NCI-H1694 treated with DMSO at 0.1 percent for 48 hours (cell line): ENCODE measurements around the gene FAM227A.

Experiments
- DNase-seq: peaks from one replicate; lab custom pipeline; 2025; lab: John Stamatoyannopoulos, UW

Gene FAM227A

DNA sequence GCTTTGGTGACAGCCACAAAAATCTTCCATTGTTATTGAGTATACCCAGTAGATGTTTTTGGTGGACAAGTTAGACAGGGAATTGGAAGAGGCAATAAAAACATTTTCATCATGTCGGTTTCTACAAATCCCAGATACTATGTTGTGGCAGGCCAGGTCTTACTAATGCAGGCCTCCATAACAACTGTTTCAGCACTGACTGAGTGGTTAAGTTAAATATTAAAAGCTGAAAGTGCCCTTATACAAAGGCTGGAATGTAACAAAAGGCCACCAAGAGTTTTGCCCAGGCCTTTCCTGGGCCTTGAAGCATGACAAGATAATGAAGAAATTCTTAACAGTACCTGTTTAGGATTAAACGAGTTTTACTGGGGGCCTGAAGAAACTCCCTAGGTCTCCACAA lies 115.5 kb downstream of the FAM227A start:
- DNase-seq, result no peak

DNA sequence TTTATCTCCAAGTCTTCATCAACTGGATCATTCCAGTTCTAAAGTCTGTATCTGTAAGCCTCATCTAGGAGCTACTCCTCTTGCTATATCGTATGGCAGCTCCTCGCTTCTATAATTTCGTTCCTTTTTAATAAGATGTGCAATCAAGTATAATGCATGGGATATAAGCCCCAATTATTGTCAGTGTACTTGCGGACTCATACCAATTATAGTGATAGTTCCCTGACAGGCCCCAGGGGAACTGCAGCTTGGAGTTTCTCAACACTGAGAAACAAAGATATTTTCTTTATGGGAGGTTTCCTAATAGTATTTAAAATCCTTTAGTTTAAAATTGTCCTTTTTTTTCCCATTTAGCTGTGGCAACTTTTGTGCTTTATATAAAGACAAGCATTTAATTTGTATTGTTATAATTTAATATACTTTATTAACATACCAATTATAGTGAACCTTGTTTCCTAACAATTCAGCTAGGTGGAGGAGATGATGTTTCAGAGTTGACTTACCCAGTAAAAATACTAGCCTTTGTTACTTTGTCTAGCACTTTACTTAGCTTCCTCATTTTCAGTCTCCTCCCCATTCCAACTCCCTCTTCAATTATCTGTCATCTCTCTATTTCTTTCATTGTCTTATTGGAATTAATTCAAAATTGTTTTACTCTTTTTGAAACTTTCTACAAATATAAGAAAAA lies 124.8 kb downstream of the FAM227A start:
- no peak for DNase-seq
